ENCODE data around the gene CALHM4.

CALHM4 gene

DNA sequence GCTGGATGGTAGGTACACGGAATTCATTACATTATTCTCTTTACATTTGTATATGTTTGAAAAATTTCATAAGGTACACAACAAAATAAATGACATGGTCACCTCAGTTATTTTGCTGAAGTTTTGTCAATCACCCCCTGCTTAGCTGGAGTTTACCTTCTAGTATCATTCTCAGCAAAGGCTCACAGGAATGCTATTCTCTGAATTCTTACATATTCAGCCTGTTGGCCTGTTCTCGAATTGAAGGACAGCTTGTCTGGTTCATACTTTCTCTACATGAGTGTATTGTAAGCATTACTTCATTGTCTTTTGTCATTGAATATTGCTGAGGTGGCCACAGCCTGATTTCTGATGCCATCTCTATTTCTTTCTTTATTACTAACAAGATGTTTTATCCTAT is 29.3 kb upstream of the CALHM4 start:
- H3K4me3 ChIP-seq (ENCODE audit: low read length), result no peak overlapping the region
- no peaks in the 10 kb centered on the region for H3K9me3 ChIP-seq (ENCODE audit: control insufficient read depth, low read length)
- H3K36me3 ChIP-seq (ENCODE audit: control insufficient read depth, insufficient read depth, low read length, severe bottlenecking), result no peaks in the 10 kb centered on the region
- no peak for DNase-seq (ENCODE audit: low read depth)
- H3K27me3 ChIP-seq (replicated peaks; ENCODE audit: control insufficient read depth, insufficient read depth, low read length), result no peaks in the 10 kb centered on the region
- H3K9ac ChIP-seq (ENCODE audit: low read length), result no peak overlapping the region
- H3K4me1 ChIP-seq (ENCODE audit: control insufficient read depth, insufficient read depth, low read length), result peaks cover 16% of the 10 kb centered on the region

GRCh38 chr6:116528133-116528532 is 25.4 kb upstream of the CALHM4 start:
- Histone ChIP-seq H3K36me3 (ENCODE audit: control insufficient read depth, insufficient read depth, low read length, severe bottlenecking) (no peaks in the 10 kb centered on the region), H3K9ac (ENCODE audit: low read length) (no peak overlapping the region), H3K9me3 (ENCODE audit: control insufficient read depth, low read length) (no peaks in the 10 kb centered on the region), H3K4me1 (ENCODE audit: control insufficient read depth, insufficient read depth, low read length) (peaks cover 16% of the 10 kb centered on the region), H3K27me3 (replicated peaks; ENCODE audit: control insufficient read depth, insufficient read depth, low read length) (no peaks in the 10 kb centered on the region), H3K4me3 (ENCODE audit: low read length) (no peak overlapping the region)
- no peak for DNase-seq (ENCODE audit: low read depth)

DNA sequence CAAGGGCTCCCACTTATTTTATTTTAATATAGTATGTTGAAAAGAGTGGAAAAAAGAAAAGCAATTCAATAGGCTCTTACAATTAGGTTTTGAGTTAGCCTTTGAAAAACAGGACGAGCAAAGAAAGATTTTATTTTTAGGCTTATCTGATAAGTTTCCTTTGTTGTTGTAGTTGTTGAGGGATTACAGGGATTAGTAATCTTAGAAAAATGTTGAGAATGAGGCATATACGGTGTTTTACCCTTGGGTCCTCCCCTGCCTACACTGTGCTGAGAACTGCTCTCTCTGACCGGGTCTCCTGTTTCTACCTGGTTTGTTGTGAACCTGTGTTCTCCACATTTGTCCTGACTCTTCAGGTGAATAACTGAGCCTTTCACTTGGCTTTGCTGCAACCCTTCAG is 24.8 kb upstream of the CALHM4 start:
- H3K9ac ChIP-seq (ENCODE audit: low read length), result no peak overlapping the region
- no peaks in the 10 kb centered on the region for H3K9me3 ChIP-seq (ENCODE audit: control insufficient read depth, low read length)
- H3K36me3 ChIP-seq (ENCODE audit: control insufficient read depth, insufficient read depth, low read length, severe bottlenecking), result no peaks in the 10 kb centered on the region
- no peaks in the 10 kb centered on the region for H3K27me3 ChIP-seq (replicated peaks; ENCODE audit: control insufficient read depth, insufficient read depth, low read length)
- peaks cover 18% of the 10 kb centered on the region for H3K4me1 ChIP-seq (ENCODE audit: control insufficient read depth, insufficient read depth, low read length)
- DNase-seq (ENCODE audit: low read depth), result peak; percentile 10
- H3K4me3 ChIP-seq (ENCODE audit: low read length), result no peak overlapping the region

DNA sequence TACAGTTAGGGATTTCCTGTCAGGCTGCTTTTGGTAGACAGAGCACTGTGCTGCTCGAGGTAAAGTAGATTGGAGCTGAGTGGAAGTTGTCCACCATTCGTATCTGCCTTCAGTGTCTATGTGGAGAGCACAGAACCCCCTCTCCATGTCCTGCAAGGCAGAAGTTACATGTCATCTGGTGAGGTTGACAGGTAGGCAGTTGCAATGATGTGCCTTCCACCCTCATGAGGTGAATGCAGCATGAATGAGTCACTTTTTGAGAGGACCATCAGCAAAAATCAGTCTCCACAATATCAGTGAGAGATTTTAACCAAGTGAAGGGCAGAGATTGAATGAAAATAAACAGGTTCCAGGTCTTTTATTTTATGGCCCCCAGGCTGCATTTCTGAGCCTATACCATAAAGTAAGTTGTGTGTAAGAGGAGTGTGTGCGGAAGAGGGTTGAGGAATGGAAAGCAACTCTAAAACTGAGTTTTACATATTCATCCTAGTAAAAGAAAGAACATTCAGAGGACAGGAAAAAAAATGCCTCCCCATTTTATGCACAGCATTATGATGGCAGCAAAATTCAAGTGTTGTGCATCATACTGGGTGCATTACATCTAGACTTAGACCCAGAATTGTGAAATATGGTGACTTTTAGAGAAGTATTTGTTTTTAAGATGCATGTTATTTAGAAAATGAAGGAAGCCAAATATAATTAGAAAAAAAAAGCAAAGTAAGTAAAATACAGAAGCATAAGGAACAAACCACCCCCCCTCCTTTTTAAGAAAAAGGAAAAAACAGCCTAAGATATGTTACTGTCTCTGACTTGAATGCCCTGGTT is 23.9 kb upstream of the CALHM4 start:
- no peaks in the 10 kb centered on the region for H3K36me3 ChIP-seq (ENCODE audit: control insufficient read depth, insufficient read depth, low read length, severe bottlenecking)
- peak; percentile 54 for DNase-seq (ENCODE audit: low read depth)
- H3K4me1 ChIP-seq (ENCODE audit: control insufficient read depth, insufficient read depth, low read length), result peaks cover 21% of the 10 kb centered on the region
- no peak overlapping the region for H3K4me3 ChIP-seq (ENCODE audit: low read length)
- H3K9me3 ChIP-seq (ENCODE audit: control insufficient read depth, low read length), result no peaks in the 10 kb centered on the region
- no peaks in the 10 kb centered on the region for H3K27me3 ChIP-seq (replicated peaks; ENCODE audit: control insufficient read depth, insufficient read depth, low read length)
- no peak overlapping the region for H3K9ac ChIP-seq (ENCODE audit: low read length)

DNA sequence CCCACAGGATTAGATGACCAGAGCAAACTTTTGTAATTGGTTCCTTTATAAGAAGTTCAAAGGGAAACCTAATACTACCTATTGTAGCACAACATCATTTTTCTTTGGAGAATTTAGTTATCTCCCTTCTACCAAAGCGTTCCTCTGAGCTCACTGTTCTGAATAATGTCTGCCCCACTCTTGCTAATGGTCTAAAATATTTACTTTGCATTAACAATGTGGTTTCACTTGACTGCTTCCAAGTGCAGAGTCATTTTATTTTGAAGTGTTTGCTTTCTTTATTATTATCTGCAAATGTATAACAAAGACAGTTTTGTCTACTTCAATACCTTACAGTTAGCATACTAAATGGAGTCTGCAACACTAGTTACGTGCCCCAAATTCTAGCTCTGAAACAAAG is 23.1 kb upstream of the CALHM4 start:
- DNase-seq (ENCODE audit: low read depth), result peak; percentile 43
- no peaks in the 10 kb centered on the region for H3K27me3 ChIP-seq (replicated peaks; ENCODE audit: control insufficient read depth, insufficient read depth, low read length)

DNA sequence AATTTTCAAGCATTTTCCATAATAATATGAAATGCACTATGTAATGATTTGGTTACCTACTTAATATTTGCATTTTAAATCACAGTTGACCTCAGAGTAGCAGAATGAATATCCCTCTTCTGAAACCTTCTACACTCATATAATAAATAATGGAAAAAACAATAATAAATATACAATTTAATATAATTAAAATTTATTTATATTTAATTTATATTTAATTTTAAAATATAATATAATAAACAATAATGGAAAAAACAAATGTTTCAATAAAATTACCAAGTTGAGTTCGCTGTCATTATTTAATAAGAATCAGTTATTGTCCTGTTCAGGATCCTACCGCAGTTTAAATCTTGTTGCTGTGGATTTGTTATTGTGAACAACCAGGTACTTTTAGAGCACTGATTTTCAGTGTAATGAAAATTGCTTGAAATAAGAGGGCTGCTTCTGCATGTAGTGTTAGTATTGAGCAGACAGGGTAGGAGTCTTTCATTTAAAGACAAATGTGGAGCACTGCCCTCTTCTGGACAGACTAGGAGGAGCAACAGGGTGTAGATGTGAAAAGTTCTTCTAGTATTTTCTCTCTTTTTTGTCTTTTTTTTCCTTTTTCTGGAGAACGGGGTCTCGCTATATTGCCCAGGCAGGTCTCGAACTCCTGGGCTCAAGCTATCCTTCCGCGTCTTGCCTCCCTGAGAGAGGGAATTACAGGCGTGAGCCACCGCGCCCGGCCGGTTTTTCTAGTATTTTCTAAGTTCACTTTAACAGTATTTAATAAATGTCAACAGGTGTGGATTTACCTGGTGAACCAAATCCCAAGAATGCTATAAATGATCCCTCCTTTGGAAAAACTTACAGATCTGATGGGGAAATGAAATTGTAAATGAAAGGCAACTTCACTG is 21.6 kb upstream of the CALHM4 start:
- H3K4me3 ChIP-seq (ENCODE audit: low read length), result no peak overlapping the region
- peaks cover 9% of the 10 kb centered on the region for H3K4me1 ChIP-seq (ENCODE audit: control insufficient read depth, insufficient read depth, low read length)
- H3K9ac ChIP-seq (ENCODE audit: low read length), result no peak overlapping the region
- no peaks in the 10 kb centered on the region for H3K9me3 ChIP-seq (ENCODE audit: control insufficient read depth, low read length)
- DNase-seq (ENCODE audit: low read depth), result peak; percentile 90
- H3K27me3 ChIP-seq (replicated peaks; ENCODE audit: control insufficient read depth, insufficient read depth, low read length), result no peaks in the 10 kb centered on the region
- no peaks in the 10 kb centered on the region for H3K36me3 ChIP-seq (ENCODE audit: control insufficient read depth, insufficient read depth, low read length, severe bottlenecking)

More for the DNA sequence above, 23.1 kb upstream of the CALHM4 start:
- Histone ChIP-seq H3K36me3 (ENCODE audit: control insufficient read depth, insufficient read depth, low read length, severe bottlenecking) (no peaks in the 10 kb centered on the region), H3K9ac (ENCODE audit: low read length) (no peak overlapping the region), H3K9me3 (ENCODE audit: control insufficient read depth, low read length) (no peaks in the 10 kb centered on the region), H3K4me3 (ENCODE audit: low read length) (no peak overlapping the region), H3K4me1 (ENCODE audit: control insufficient read depth, insufficient read depth, low read length) (peaks cover 17% of the 10 kb centered on the region)

DNA sequence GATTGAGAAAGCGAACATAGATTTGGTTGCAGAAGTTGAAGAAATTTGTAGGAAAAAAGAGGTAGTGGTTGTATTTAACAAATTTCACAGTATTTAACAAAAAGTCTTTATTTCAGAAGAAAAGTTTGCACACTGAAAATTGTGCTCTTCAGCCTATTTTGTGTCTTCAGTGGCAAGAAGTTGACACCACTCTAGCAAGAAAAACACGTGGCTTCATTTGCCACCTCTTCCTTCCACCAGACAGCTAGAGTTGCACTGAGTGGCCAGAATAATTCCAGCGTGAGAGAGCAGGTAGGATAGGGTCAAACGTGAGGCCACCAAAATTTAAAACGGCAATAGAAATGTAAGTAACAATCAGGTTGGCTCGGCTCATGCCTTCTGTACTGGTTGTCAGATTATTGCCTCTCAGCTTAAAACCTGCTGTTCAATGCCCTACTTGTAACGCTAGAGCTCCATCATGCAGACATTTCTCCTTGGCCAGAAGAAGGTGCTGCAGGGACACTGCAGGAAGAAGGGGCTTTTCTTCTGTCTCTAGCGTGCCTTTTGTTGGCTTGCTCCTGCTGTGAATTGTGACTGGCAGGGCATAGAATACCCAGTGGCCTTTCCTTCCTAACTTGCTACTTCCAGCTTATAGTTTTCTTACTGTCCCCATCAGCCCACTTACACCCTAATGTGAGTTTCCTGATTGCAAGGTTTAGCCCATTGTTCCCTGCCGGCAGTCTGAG is 20.2 kb upstream of the CALHM4 start:
- H3K9me3 ChIP-seq (ENCODE audit: control insufficient read depth, low read length), result no peaks in the 10 kb centered on the region
- no peaks in the 10 kb centered on the region for H3K36me3 ChIP-seq (ENCODE audit: control insufficient read depth, insufficient read depth, low read length, severe bottlenecking)
- H3K4me1 ChIP-seq (ENCODE audit: control insufficient read depth, insufficient read depth, low read length), result peaks cover 9% of the 10 kb centered on the region
- no peak for DNase-seq (ENCODE audit: low read depth)
- H3K9ac ChIP-seq (ENCODE audit: low read length), result no peak overlapping the region
- no peaks in the 10 kb centered on the region for H3K27me3 ChIP-seq (replicated peaks; ENCODE audit: control insufficient read depth, insufficient read depth, low read length)
- H3K4me3 ChIP-seq (ENCODE audit: low read length), result no peak overlapping the region

DNA sequence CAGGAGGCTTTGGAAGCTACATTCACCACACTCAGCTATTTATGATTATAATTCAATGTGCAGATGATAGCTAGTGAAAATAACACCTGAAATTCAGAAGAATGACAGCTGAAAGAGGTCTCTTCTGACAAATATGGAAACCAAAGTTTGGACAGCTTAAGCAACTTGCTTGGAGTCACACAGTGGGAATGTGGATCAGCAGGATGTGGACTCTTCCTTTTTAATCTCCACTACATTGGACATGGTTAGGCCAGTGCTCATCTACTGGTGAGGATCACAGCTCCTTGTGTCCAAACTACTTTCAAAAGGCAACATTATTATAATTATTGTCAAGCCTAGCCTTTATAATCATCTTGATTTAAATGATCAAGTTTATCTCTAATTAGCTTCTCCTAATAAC is 18.4 kb upstream of the CALHM4 start:
- Histone ChIP-seq H3K27me3 (replicated peaks; ENCODE audit: control insufficient read depth, insufficient read depth, low read length) (no peaks in the 10 kb centered on the region), H3K9ac (ENCODE audit: low read length) (no peak overlapping the region), H3K9me3 (ENCODE audit: control insufficient read depth, low read length) (no peaks in the 10 kb centered on the region), H3K36me3 (ENCODE audit: control insufficient read depth, insufficient read depth, low read length, severe bottlenecking) (no peaks in the 10 kb centered on the region), H3K4me1 (ENCODE audit: control insufficient read depth, insufficient read depth, low read length) (peaks cover 5% of the 10 kb centered on the region), H3K4me3 (ENCODE audit: low read length) (no peak overlapping the region)
- DNase-seq (ENCODE audit: low read depth), result no peak

GRCh38 chr6:116536216-116536621 is 17.3 kb upstream of the CALHM4 start:
- peak; percentile 91 for DNase-seq (ENCODE audit: low read depth)
- H3K9me3 ChIP-seq (ENCODE audit: control insufficient read depth, low read length), result no peaks in the 10 kb centered on the region
- no peaks in the 10 kb centered on the region for H3K36me3 ChIP-seq (ENCODE audit: control insufficient read depth, insufficient read depth, low read length, severe bottlenecking)
- no peak overlapping the region for H3K4me3 ChIP-seq (ENCODE audit: low read length)
- H3K27me3 ChIP-seq (replicated peaks; ENCODE audit: control insufficient read depth, insufficient read depth, low read length), result no peaks in the 10 kb centered on the region
- peaks cover 5% of the 10 kb centered on the region for H3K4me1 ChIP-seq (ENCODE audit: control insufficient read depth, insufficient read depth, low read length)
- H3K9ac ChIP-seq (ENCODE audit: low read length), result no peak overlapping the region

DNA sequence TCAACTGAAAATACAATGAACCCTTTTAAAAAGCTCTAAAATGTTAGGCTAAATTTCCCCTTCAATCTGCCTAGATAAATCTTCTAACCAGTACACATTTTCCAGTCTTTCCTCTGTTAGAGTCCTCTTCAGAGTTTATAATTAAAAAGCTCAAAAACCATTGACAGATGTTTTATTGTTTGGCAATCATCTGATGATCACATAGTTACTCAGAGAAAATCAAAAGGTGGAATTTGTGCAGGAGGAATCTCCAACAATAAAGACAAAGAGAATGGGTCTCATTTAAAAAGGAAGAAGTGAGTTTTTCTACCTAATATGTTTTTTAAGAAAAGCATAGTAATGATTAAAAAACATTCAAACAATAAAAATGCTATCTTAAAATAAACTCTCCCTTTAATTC is 11.1 kb upstream of the CALHM4 start:
- no peaks in the 10 kb centered on the region for H3K27me3 ChIP-seq (replicated peaks; ENCODE audit: control insufficient read depth, insufficient read depth, low read length)
- no peaks in the 10 kb centered on the region for H3K9me3 ChIP-seq (ENCODE audit: control insufficient read depth, low read length)
- no peak for DNase-seq (ENCODE audit: low read depth)
- no peak overlapping the region for H3K9ac ChIP-seq (ENCODE audit: low read length)
- no peak overlapping the region for H3K4me3 ChIP-seq (ENCODE audit: low read length)
- peaks cover 4% of the 10 kb centered on the region for H3K4me1 ChIP-seq (ENCODE audit: control insufficient read depth, insufficient read depth, low read length)
- no peaks in the 10 kb centered on the region for H3K36me3 ChIP-seq (ENCODE audit: control insufficient read depth, insufficient read depth, low read length, severe bottlenecking)

DNA sequence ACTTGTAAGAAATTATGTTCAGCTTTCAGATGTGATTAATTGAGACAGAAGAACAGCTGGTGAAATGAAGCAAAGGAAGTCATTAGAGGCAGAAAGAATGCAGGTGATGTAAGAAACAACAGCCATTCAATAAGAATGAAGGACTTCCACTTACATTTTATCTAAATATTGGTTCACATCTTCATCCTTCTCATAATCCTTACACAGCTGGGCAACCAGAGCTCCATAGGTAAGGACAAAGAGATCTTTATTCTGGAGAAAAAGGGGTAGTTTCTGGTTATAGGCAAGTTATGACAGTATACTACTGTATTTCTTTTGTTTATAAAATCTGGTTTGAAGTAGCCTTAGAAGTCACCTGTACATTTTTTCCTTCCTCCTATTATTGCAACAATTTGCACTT is 10.4 kb upstream of the CALHM4 start:
- Histone ChIP-seq H3K4me3 (ENCODE audit: low read length) (no peak overlapping the region), H3K27me3 (replicated peaks; ENCODE audit: control insufficient read depth, insufficient read depth, low read length) (no peaks in the 10 kb centered on the region)
- DNase-seq (ENCODE audit: low read depth), result no peak

More for the DNA sequence above, 10.4 kb upstream of the CALHM4 start:
- Histone ChIP-seq H3K9me3 (ENCODE audit: control insufficient read depth, low read length) (no peaks in the 10 kb centered on the region), H3K4me1 (ENCODE audit: control insufficient read depth, insufficient read depth, low read length) (peaks cover 4% of the 10 kb centered on the region), H3K36me3 (ENCODE audit: control insufficient read depth, insufficient read depth, low read length, severe bottlenecking) (no peaks in the 10 kb centered on the region), H3K9ac (ENCODE audit: low read length) (no peak overlapping the region)
